HG02885 (cell line): ENCODE data around the gene AOAH.

ENCODE experiments used
- ATAC-seq: cut with Tn5 transposase; IDR thresholded peaks from one replicate; pipeline ENCODE4 v1.9.1; 2021; ENCODE audit warnings: mild to moderate bottlenecking; ENCODE audit not compliant: unreplicated experiment, poor library complexity

AOAH gene

DNA sequence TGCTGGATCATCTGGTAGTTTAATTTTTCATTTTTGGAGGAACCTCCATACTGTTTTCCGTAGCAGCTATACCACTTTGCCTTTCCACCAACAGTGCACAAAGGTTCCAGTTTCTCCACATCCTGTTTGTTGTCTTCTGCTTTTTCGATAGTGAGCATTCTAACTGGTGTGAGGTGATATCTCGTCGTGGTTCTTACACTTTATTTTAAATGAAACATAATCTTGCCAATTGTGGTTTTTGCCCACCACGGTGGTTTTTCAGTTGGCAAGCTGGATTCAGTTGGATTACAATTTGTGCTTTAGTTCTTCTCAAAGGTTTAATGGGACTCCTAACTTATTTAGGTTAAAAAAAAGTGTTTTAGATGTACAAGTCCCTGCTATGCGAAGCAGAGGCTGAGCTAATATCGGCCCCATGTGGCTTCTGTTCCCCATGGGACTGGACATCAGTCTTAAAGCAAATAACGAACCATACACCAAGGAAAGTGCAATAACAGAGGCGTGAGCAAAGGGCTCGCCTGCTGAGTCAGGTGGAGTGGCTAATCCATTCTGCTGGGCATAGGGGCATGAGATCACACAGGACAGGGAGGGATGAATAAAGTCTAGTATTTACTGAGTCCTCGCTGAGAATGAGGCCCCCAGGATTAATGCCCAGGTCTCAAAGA is 153.6 kb downstream of the AOAH start:
- ATAC-seq = no peak

DNA sequence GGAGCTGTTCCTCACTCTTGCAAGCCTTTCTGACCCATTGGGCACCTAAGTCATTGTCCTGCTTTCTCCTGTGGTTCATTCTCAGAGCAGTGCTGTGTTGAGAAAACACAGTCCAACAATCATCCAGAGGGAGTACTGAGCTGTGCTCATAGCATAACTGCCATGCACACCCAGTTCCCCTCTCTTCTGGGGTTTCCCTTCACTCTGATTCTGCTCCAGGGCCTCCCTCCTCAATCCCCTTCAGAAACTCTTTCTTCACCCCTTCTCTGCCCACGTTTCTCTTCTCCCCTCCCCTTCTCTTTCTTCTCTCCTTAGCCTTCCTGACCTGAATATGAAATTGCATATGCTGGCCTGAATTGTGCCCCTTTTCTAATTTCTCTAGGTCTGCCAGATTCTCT is 155.8 kb downstream of the AOAH start:
- no peak for ATAC-seq

DNA sequence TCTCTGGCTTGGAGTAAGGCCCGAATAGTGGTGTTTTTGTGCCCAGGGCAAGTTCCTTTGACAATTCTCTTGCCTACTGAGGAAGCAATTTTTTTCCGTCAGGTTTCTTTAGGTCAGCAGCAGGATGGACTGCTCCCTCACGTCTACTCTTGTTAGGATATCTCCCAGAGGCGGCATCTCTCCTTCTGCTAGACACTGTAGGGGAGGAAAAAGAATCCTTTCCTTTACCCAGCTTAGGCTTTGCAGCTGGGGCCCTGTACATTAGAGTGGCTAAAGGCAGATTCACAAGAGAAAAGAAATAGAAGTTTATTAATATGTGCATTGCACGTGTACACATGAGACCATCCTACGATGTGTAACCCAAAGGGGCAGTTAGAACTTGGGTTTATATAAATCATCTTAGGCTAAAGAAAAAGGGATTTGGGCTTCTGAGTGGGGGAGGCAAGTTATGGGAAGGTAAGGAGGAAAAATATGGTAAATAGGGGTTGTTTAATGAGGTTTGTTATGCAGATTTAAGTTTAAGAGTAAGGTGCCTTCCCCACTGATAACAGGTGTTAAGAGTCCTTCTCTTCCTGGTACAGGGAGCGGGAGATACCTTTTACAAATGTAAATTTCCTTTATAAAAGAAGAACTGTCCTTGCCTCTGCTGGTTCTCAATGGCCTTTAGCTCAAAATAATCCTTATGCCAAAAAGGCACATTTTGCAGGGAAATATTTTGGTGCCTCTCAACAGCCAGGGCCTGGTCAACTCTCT is 156.4 kb downstream of the AOAH start:
- no peak for ATAC-seq

DNA sequence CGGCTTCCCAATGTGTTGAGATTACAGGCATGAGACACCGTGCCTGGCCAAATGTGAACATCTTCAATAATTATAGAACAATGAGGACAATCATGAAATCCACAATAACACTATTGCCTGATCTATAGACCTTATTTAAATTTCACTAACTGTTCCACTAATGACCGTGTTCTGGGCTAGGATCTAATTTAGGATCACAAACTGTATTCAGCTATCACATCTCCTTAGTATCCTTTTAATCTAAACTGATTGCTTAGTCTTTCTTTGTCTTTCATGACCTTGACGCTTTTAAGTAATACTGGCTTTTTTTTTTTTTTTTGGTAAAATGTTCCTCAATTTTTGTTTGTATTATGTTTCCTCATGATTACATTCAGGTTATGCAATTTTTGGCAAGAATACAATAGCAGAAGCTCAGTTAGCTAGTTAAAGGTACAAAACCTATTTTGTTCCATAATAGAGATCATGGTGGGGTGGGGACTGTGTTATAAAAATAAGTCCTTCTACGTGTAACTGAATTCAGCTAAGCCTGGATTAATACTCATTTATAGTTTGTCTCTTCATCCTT is 158.4 kb downstream of the AOAH start:
- ATAC-seq = no peak

DNA sequence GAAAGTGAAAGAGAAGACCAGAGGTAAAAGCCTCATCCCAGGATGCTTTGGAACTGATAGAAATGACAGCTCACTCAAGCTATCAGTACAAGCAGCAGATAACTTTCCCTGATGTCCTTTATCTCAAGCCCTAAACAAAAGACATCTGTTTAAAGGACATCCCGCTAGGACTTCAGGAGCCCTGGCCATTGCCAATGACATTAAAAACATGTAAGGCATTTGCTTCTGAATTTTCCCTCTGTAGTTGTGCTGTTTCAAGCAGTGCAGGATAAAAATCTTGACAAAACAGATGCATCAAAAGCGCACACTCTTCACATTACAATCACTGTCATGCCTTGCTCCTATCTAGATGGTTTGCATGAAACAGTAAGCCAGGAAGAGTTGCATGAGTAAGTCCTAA is 159.8 kb downstream of the AOAH start:
- no peak for ATAC-seq

DNA sequence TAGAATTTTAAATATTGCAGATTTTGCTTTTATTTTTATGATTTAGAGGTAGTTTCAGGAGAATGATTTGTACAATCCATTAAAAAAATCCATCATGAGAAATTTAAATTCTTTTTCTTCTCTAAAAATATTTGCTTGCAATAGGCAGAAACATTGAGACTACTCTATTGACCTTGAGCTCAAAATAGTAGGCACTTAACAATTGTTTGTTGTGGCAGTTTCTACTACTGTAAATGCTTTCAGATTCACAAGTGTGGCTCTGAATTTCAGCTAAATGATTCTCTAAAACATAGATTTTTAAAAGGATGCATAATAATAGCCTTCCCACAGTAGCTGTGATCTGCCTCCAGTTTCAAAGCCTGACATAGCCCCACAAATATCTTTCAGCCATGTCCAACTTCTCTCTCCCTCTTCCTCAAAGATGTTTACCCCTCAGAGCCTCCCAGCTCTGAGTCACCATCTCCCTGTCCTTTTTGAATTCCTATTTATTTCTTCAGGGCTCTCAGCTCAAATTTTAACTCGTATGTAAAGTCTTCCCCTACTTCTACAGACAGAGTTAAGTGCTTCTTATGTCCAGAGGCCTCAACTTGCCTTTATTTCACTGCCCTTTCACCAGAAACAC is 160.5 kb downstream of the AOAH start:
- ATAC-seq = no peak

DNA sequence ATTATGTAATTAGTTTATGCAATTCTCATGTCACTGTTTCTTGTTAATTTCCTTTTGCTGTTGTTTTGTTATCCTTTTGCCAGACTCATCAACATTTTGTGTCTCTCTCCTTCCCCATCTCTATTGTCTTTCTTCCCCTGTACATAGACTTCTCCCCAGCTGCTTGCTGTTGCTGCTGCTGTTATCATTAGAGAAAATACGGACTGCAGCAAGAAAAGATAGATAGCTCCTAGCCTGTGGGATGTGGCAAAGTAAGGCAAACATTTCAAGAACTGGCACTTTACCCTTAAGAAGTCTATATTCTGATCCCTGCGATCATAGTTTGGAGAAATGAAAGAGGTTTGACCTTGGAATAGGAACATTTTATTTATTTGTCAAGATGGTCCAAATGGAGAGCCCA is 162.2 kb downstream of the AOAH start:
- ATAC-seq = no peak

DNA sequence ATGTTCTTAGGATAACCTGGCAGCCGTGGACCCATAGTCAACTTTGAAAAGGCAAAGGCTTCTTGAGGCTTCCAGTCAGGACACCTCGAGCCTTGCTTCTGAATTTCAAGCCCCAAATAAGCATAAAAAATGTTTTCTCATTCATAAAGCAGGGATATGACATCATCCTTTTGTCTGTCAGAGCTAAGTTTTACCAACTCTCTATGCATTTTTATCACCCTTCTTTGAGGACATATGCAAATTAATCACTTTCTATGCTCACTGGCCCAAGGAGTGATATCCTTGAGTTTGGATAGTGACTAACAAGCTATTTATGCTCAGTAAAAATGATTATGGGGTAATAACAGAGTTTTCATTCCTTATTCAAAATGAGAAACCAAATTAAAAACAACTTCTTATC is 175.3 kb downstream of the AOAH start:
- ATAC-seq = no peak

DNA sequence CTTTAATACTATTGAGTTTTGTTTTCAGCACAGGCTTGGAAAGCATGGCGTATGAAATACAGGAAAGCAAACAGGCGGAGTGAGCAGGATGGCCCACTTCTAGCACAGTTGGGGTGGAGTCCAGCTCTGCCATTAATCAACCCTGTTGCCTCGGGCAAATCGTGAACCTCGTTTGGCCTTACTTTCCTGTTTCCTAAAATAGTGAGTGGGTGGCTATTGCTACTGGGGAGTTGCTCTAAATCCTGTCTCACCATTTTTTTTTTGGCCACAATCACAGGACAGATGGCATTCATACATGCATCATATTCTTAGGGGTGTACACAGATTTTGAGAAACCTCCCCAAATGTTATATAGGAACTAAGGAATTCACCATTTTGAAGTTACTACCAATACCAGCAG is 176.9 kb downstream of the AOAH start:
- no peak for ATAC-seq

DNA sequence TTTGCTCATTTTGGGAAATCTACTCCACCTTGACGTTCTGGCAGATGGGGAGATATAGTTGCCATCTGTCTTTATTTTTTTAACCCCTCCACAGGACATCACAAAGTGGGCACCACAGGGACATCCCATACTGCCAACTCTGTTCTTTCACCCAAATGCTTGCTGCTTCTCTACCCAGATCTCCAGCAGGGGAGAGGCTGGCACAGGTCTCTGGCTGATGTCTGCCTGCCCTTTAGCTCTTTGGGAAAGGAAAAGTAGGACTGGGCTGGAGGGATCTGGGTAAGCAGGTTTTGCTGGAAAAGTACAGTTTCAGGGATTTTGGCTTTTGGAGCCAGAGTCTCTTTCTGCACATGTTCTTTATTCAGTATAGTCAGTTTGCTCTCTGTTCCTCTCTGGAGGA is 178.0 kb downstream of the AOAH start:
- no peak for ATAC-seq

DNA sequence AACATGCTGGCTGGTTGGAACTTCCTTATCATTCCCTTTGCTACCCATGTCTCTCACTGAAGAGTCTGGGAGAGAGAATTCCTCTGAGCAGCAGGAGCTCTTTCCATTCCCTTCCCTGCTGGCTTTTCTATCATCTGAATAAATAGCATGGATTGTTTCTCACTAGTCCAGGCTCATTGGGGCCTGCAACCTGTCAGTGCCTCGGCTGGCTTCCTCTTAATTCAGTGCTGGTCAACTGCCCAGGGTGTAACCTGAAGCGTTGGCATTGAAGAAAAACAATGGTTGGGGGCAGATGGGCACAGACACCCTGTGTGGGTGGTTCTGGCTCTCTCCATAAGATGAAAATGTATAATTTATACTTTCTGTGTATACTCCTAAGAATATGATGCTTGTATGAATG is 179.0 kb downstream of the AOAH start:
- no peak for ATAC-seq

DNA sequence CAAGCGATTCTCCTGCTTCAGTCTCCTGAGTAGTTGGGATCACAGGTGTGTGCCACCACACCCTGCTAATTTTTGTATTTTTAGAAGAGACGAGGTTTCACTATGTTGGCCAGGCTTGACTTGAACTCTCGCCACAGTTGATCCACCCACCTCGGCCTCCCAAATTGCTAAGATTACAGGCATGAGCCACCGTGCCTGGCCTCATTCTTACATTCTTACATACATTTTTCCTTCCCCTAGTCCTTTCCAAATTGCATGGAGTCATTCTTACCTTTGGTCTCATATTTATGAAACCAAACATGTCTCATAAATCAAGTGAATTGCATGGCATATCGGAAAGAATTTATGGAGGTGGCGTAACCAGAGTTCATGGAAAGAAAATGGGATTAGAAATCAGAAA is 186.2 kb downstream of the AOAH start:
- no peak for ATAC-seq

DNA sequence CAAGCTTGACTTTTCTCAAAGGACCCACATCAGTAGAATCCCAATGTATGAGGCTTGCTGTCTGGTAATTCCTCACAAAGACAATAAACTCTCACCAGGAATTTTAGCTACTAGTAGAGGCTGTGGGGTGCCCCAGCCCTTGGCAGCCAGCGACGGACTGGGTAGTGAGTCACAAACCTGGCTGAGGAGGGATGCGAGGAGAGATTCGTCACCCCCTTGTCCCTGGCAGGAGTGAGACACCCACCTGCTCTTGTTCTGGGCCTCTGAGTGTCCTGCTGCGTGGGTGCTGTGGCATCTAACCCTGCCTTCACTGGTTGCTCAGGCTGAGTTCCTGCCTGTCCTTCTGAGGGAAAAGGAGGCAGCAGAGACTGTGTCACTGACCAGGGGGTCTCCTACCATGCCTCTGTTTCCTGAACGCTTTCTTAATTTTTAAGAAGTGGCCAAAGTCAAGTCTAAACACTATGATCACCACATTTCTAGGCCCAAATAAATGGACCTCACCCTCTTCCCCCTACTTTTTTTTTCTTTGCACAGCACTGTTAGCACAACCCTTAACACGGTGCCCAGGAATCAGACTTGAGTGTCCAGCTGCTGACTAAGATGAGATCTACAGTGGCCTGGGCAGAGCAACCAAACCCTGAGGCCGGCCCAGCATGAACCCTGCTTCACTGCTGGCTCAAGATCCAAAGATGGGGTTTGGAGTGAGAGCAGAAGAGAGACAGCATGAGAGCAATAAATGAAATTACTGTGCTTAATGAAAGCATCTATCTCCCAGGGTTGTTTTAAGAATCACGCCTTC is 188.2 kb downstream of the AOAH start:
- no peak for ATAC-seq

DNA sequence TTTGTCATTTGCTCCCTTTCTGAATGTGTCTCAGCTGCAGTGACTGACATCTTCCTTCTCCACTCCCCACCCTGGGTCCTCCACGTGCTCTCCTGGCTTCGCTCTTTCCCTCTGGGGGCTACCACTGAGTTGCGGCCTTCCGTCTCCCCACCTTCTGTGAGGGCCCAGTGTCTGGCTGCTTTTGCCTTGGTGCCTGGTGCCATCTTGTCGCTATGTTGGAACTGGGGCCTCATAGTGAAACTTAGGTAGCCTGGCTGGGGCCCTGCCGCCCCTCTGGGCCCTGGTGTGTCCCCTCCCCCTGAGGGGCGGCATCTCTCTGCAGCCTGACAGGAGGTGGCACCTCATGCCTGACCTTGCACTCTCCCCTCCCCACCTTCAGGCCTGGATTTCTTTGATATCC is 190.6 kb downstream of the AOAH start:
- ATAC-seq = no peak

DNA sequence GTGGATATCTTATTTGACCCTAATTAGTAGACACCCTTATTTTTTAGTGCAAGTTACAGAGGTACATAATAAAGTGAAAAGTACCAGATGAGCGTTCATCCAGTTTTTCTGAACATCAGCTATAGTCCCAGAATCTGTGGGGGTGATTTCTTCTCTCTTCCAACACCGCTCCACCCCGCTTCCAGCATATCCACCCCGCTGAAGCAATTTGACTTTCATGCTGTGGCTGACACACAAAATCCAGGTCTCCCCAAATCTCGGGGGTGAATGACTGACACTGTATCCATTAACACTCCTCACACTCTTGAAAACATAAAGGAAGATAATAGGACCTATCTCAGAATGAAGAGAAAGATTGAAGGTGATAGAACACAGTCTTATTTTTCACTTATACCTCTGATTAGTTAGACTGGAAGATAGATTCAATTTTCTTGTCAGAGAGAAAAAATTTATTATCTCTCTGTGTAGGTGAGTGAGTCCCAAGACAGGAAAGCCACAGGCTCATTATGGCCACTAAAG is 191.3 kb downstream of the AOAH start:
- ATAC-seq = no peak

DNA sequence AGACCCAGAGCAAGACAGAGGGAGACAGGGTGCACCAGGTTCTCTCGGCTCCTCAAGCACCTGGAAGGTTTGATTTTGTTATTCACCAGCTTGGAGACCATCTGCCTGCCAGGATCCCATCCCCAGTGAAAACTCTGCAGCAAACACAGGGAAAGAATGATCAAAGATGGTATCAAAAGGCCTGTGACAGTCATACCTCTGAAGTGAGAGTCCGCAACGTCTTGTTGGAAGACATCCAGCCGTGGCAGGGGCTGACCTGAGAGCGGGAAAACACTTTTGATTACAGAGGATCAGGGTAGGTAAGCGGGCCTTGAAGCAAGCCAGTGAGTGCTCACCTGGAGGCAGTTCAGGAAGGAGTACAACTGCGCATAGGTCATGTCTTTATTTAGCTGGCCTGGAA is 192.3 kb downstream of the AOAH start:
- no peak for ATAC-seq

DNA sequence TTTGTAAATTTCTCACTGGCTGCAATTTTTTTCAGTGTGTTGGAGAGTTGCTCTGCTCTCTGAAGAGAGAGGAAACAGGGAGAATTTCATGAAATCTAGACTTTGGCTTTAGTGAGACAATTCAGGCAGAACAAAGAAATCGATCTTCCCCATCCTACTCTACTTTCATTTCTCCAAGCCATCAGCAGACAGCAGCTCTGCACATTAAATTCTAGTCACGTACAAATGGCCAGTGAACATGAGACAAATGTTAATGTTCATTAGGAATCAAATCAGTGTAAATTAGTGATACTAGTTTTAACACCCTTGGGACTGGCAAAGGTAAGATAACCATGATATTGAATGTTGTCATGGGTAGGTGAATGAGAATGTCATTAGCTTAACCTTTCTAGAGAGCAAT is 193.8 kb downstream of the AOAH start:
- no peak for ATAC-seq

DNA sequence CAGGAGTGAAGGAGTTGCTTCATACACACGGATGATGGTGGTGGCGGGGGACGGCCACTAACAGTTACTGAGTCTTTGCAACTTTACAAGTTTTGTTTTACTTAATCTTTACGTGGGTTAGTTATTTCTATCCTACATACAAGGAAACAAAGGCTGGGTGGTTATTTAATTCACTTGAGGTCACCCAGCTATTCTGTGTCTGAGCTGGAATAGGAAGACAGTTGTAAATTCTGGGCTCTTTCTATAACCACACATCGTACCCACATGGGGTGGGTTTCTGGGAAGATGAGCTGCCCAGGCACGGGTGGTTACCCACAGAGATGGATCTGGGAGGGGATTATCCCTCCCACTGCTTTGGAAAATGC is 196.8 kb downstream of the AOAH start:
- no peak for ATAC-seq

DNA sequence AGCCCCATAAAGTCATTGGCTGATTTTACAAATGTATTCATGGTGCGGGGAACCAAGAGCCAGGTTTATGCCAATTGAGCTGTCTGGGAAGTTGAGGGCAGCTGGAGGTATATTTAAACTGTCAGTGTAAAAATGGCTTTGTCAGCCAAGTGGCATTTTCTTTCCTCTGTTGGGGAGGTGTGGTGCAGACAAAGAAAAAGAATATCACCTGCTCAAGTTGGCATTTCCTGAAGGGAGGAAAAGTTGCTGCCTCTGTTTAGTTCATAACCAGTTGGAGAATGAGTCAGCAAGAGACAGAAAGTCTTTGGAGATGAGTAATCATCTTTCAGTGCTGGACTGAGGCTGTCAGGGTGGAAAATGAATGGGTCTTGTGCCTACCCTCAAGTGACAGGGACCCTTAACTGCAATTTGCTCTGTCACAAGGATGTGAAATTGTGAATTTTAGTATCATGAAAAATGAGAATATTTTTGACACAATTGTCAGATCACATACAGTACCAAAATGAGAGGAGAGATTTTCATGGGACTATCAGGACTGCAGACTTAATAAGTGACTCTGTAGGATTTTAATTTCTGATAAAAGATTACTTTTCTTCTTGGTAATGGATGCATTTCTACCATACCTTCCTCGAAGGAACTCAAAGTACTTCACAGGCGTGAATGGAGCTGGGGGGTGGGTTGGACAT is 197.3 kb downstream of the AOAH start:
- ATAC-seq = peak; percentile 75
